Esophagus (tissue), 2 donors: ENCODE measurements around the gene GRIK2. TPM values are rescaled to one million over a fixed set of nuclear protein-coding genes. Genes with fewer than 3 reads are reported as not detected.

Experiments
- H3K27ac ChIP-seq, 2 donors: one replicate each; pipeline ENCODE4 v1.5.1; 2013; ENCODE audit warnings: low read depth in 2 of 2, mild to moderate bottlenecking in 2 of 2, inconsistent platforms in 1 of 2, low read length in 1 of 2, moderate library complexity in 1 of 2
- H3K27me3 ChIP-seq, 2 donors: one replicate each; pipeline ENCODE4 v1.6.1; 2013; ENCODE audit warnings: low read length in 2 of 2, control low read depth in 1 of 2, mild to moderate bottlenecking in 1 of 2; ENCODE audit not compliant: insufficient read depth in 2 of 2, control insufficient read depth in 1 of 2
- H3K36me3 ChIP-seq, 2 donors: one replicate each; pipeline ENCODE4 v1.6.1; 2013; ENCODE audit warnings: low read length in 1 of 2; ENCODE audit not compliant: control insufficient read depth in 2 of 2, insufficient read depth in 2 of 2
- H3K4me1 ChIP-seq, 2 donors: one replicate each; pipeline ENCODE4 v1.6.1; 2013; ENCODE audit warnings: low read length in 1 of 2; ENCODE audit not compliant: control insufficient read depth in 2 of 2, insufficient read depth in 2 of 2
- H3K4me3 ChIP-seq, 2 donors: one replicate each; pipeline ENCODE4 v1.5.1; 2013; ENCODE audit warnings: low read length in 2 of 2, mild to moderate bottlenecking in 2 of 2, low read depth in 1 of 2, moderate library complexity in 1 of 2
- H3K9me3 ChIP-seq, 2 donors: one replicate each; pipeline ENCODE4 v1.6.1; 2013; ENCODE audit warnings: mild to moderate bottlenecking in 2 of 2, low read depth in 1 of 2, low read length in 1 of 2, moderate library complexity in 1 of 2; ENCODE audit not compliant: control insufficient read depth in 2 of 2, insufficient read depth in 1 of 2
- WGBS, 2 donors: extraction: QIAGEN DNeasy Blood & Tissue Kit; methylation state at CpG; one replicate each; pipeline ENCODE4 v1.1.7; 2013; 5-methylcytosine and 5-hydroxymethylcytosine counted together
- polyA plus RNA-seq, 2 donors: library from polyadenylated mRNA; stranded (reverse); fragments of 200-250 nt; gene quantifications; one replicate each; pipeline ENCODE4 v1.2.3, GENCODE V29; 2013
- donor health status: healthy with polysubstance abuse.
- donor health status: Bipolar disorder and iron deficiency.

GRIK2 gene
- polyA plus RNA-seq, 2 donors: 0.06 to 0.08 TPM

DNA sequence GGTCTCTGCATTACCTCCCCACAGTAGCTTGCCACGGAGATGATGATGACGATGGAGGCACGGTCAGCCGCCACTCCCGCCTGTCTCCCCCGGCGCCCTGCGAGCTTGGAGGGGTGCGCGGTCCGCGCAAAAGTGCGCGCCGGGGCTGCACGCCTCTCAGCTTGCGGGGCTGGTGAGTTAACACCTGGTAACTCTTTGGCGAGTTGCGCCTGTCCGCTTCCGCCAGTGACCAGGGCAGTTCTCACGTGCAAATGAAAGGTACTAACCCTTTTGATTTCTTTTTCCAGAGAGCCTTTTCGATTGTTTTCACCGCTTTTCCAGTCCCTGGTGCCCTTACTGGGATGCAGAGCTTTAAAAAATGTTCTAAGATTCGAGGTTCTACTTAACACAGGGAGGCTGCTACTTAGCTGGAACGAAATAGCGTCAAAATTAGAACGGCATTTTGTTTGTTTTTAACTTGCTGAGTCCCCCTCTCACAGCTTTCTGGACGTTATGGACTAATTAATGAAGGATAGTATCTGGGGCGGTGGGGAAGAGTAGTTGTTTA, 6.2 kb downstream of the GRIK2 start:
- Histone ChIP-seq H3K27me3 (peaks cover 7 to 19% of the 10 kb centered on the region in 2 donors), H3K4me3 (no peak overlapping the region), H3K36me3 (no peaks in the 10 kb centered on the region), H3K27ac (no peak overlapping the region), H3K9me3 (peaks cover 0 to 2% of the 10 kb centered on the region in 2 donors), H3K4me1 (peaks cover 4 to 5% of the 10 kb centered on the region in 2 donors)
- WGBS, 2 donors: 29 to 32% methylated on average over 30 of the region's 30 CpGs

DNA sequence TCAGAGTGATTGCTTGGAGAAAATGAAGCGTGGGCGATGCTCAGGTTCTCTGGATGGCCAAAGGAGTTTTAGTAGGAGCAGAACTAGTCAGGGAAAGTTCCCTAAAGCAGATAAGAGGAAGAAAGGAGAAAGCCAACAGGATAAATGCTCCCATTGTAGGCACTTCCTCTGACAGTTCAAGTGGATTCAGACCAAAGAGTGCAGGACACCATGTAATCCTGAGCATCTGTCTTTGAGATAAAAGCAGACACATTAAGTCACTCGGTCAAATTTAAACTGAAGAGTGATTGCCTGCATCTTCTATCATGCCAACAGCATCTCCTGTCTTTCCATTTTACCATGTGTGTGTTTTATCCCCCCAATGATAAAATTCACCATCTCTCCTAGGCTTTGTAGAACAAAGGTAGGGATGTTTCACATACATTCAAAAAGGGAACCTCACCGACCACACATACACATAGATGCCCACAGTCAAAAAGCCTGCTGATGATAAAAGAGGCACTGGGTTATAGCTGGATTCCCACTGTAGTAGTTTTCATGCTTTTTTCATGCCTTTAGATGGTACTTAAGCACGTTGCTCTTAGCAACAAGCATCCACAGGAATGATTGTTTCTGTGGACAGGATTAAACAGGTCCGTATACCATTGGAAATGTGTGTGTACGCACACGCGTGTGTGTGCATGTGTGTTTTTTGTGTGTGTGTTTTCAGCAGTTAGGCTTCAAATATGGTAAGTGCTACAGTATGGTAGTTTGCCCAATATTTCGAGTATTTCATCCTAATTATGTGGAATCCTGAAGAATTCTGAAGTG, 7.0 kb downstream of the GRIK2 start:
- peaks cover 0 to 2% of the 10 kb centered on the region in 2 donors for H3K9me3 ChIP-seq
- no peak overlapping the region for H3K27ac ChIP-seq
- H3K27me3 ChIP-seq: peaks cover 7 to 19% of the 10 kb centered on the region in 2 donors
- H3K4me1 ChIP-seq: peaks cover 4 to 5% of the 10 kb centered on the region in 2 donors
- no peak overlapping the region for H3K4me3 ChIP-seq
- WGBS, 2 donors: 59 to 65% methylated on average over 10 of the region's 10 CpGs
- no peaks in the 10 kb centered on the region for H3K36me3 ChIP-seq

DNA sequence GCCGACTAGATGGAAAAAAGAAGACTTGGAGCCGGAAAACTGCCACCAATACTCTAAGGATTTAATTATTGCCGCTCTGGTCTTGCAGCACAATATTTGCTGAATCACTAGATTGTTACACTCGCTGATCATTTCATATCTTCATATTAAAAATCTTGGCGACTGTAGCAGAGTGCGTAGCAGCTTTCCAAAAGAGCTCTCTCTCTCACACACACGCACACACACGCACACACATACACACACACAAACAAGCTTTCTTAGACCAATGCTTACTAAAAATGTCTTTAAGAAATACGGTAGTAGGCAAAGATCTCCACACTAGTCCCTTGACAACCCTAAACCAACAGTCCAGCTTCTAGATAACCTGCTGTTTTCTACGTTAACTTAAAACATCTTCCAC, 7.7 kb downstream of the GRIK2 start:
- Histone ChIP-seq H3K27ac (no peak overlapping the region), H3K27me3 (peaks cover 7 to 19% of the 10 kb centered on the region in 2 donors), H3K4me3 (no peak overlapping the region), H3K9me3 (peaks cover 0 to 2% of the 10 kb centered on the region in 2 donors), H3K4me1 (peaks cover 4 to 5% of the 10 kb centered on the region in 2 donors), H3K36me3 (no peaks in the 10 kb centered on the region)
- WGBS, 2 donors: 58 to 67% methylated on average over 10 of the region's 10 CpGs

DNA sequence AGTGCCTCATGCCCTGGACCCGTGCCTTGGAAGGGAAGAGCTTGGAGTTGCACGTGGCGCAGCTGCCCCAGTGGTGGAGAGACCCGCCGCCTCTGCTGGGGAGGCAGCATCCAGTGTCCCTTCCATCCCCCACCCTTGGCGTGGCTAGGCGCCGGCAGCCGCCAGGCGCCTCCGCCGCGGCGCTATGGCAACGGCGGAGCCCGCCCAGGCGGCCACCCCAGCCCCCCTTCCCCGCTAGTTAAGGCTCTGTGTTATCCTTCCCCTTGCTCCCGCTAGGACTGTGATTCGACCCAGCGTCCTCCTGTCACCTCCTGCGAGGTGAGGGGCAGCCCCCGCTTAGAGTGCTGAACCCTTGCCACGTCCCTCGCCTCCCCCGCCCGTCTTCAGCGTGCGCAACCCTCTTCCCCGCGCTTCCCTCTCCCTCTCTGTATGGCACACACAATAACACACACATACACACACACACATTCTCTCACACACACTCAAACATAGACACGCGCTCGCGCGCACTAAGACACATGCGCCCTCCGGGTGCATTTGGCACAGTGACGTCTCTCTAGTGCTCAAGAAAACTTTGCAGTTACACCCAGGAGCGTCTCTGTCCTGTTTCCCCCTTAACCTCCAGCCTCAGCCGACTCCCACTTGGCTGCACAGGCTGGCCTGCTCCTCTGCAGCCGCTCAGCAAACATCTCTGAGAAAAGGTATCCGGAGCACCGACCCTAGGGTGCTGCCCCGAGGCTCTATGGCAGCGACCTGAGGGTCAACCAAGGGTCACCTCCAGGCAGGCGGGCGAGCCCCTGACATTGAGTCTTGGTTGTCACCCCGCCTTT, 8.5 kb downstream of the GRIK2 start:
- Histone ChIP-seq H3K4me3 (no peak overlapping the region), H3K9me3 (peaks cover 0 to 2% of the 10 kb centered on the region in 2 donors), H3K4me1 (peaks cover 4 to 5% of the 10 kb centered on the region in 2 donors), H3K27me3 (peaks cover 7 to 19% of the 10 kb centered on the region in 2 donors), H3K27ac (no peak overlapping the region), H3K36me3 (no peaks in the 10 kb centered on the region)
- WGBS, 2 donors: 4 to 5% methylated on average over 49 to 50 of the region's 50 CpGs

DNA sequence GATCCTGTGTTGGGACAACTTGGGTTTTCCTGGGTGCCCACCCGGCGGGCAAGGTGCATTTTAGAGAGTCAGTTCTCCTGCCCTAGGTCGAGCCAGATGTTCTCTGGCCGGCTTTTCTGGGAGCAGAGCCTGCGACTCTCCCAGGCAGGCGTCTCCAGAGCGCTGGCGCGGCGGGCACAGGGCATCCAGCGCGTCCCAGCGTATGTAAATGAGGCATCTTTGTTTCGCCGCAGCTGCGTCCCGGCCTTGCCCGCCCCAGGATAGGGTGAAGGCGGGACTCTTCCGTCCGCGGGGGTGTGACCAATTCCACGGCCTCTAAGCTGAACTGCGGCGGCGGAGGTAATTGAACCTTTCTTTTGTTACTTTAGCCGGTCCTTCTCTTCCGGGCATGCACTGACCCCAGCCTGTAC, 9.1 kb downstream of the GRIK2 start:
- Histone ChIP-seq H3K27me3 (peaks cover 7 to 19% of the 10 kb centered on the region in 2 donors), H3K4me3 (no peak overlapping the region), H3K4me1 (peaks cover 4 to 5% of the 10 kb centered on the region in 2 donors), H3K9me3 (peaks cover 0 to 2% of the 10 kb centered on the region in 2 donors), H3K36me3 (no peaks in the 10 kb centered on the region), H3K27ac (no peak overlapping the region)
- 4 to 6% methylated on average over 28 of the region's 28 CpGs for WGBS, 2 donors

DNA sequence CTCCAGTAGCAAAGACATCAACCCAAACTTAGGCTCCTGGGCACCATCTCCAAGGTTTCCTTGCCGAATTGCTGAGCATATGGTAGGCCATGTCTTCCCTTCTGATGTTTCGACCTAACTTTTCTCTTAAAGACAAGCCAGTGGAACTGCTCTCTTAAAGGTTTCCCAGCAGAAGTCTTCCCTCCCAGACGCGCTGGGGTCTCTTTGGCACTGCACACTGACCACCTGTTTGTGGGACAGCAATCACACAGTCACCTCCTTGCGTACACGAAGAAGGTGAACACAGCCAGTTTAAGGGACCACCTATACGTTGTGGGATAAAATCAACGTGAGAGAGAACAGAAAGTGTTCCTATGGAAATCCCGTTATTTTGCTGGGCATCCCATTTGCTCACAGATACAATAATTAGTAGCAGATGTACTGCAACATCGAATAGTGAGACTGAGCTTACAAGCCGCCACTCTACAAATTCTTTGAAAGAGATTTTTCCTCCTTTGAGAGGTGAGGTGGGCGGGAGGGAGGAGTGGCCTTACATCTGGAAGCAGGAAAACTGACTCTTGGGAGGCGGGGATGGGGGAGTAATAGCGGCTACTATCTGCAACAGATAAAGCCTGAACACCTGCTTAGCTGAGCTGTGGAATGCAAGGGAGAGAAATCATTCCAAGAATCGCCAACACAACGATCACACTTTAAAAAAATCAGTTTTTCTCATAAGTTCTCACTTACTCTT, 9.9 kb downstream of the GRIK2 start:
- H3K36me3 ChIP-seq: no peaks in the 10 kb centered on the region
- H3K4me3 ChIP-seq: no peak overlapping the region
- peaks cover 4 to 5% of the 10 kb centered on the region in 2 donors for H3K4me1 ChIP-seq
- 32 to 56% methylated on average over 16 of the region's 16 CpGs for WGBS, 2 donors
- no peak overlapping the region for H3K27ac ChIP-seq
- H3K9me3 ChIP-seq: peaks cover 0 to 2% of the 10 kb centered on the region in 2 donors
- peaks cover 7 to 19% of the 10 kb centered on the region in 2 donors for H3K27me3 ChIP-seq

DNA sequence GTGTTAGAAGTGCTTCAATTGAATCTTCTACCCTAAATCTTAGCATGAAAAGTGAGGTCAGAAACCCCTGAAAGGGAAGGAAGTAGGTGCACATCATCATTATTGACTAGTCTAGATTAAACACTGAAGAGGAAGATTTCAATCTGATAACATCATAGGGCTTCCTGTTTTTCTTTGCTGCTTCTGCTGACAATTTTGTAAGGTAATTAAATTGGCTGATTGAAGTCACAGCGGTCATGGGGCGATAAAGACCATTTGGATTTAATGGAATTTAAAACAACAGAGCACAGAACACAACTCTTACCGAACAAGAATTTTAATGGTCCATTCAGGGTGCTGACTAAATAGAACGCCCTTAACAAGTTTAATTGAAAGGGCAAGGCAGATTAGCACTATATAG, 11.3 kb downstream of the GRIK2 start:
- no peaks in the 10 kb centered on the region for H3K9me3 ChIP-seq
- WGBS, 2 donors: 63 to 77% methylated on average over 4 of the region's 4 CpGs
- peaks cover 4 to 5% of the 10 kb centered on the region in 2 donors for H3K4me1 ChIP-seq
- H3K27ac ChIP-seq: no peak overlapping the region
- peaks cover 7 to 15% of the 10 kb centered on the region in 2 donors for H3K27me3 ChIP-seq
- H3K4me3 ChIP-seq: no peak overlapping the region
- H3K36me3 ChIP-seq: no peaks in the 10 kb centered on the region

DNA sequence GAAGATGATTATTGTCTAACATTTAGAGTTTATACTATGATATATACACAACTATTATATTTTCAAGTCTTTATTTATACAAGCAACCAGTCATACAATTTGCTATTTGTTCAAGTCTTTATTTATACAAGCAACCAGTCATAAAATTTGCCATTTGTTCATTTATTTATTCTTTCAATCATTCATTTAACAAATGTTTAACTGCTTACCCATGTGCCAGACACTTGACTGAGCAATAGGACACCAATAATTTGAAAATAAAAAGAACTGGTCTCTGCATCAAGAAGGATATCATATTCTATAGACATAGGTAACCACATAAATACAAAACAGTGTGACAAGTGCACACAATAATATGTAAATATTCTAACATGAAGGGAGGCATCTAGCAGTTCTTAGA, 20.3 kb downstream of the GRIK2 start:
- H3K36me3 ChIP-seq: no peaks in the 10 kb centered on the region
- H3K4me1 ChIP-seq: no peaks in the 10 kb centered on the region
- H3K4me3 ChIP-seq: no peak overlapping the region
- H3K27ac ChIP-seq: no peak overlapping the region
- H3K27me3 ChIP-seq: no peaks in the 10 kb centered on the region
- H3K9me3 ChIP-seq: no peaks in the 10 kb centered on the region

DNA sequence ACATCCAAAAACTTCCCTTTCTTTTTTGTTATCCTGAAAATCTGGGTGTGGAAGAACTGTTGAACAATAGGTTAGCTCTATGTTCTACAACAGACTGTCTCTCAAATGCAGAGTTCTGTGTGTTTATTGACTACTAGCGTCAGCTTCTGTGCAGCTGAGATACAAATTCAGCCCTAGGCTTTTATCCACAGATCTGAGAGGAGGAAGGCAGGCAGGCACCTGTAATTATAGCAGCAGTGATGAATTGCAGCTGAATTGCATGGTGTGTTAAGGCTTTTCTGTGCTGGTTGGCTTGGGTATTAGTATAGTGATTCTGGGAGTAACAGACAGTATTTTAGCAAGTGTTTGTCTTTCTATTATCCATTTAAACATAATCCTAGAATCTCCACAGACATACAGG, 24.4 kb downstream of the GRIK2 start:
- 44 to 52% methylated on average over 1 of the region's 1 CpG for WGBS, 2 donors
- no peak overlapping the region for H3K27ac ChIP-seq
- H3K27me3 ChIP-seq: no peaks in the 10 kb centered on the region

More for the DNA sequence above, 24.4 kb downstream of the GRIK2 start:
- no peaks in the 10 kb centered on the region for H3K9me3 ChIP-seq
- no peaks in the 10 kb centered on the region for H3K4me1 ChIP-seq
- H3K36me3 ChIP-seq: no peaks in the 10 kb centered on the region
- H3K4me3 ChIP-seq: no peak overlapping the region
